ENCODE measurements around the gene DLST.

DLST gene

GRCh38 chr14:74951443-74952179, 69.9 kb downstream of the DLST start:
- FAIRE-seq (no peak), DNase-seq (ENCODE audit: insufficient read length, low spot score) (no peak)

DNA sequence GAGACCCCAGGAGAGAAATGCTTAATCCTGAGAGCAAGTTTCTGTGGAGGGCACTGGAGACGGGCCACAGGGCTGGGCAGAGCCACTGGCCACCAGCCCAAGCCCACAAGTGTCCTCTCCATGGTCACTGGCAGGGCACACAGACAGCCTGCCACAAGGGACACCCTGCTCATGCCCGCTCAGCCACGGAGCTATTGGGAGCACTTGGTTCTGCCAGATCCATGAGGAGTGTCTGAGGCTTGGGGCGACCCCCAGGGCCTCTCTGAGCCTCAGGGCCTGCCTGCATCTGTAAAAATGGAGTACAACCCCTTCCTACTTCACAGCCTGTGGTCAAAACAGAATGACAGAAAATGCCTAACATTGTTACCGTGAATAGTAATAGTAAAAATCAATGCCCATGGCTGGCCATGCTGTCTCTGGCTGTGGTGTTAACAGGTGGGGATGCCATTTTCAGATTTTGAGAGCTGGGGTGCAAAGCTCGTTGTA, 70.5 kb downstream of the DLST start:
- DNase-seq (ENCODE audit: insufficient read length, low spot score) (no peak), FAIRE-seq (no peak)

DNA sequence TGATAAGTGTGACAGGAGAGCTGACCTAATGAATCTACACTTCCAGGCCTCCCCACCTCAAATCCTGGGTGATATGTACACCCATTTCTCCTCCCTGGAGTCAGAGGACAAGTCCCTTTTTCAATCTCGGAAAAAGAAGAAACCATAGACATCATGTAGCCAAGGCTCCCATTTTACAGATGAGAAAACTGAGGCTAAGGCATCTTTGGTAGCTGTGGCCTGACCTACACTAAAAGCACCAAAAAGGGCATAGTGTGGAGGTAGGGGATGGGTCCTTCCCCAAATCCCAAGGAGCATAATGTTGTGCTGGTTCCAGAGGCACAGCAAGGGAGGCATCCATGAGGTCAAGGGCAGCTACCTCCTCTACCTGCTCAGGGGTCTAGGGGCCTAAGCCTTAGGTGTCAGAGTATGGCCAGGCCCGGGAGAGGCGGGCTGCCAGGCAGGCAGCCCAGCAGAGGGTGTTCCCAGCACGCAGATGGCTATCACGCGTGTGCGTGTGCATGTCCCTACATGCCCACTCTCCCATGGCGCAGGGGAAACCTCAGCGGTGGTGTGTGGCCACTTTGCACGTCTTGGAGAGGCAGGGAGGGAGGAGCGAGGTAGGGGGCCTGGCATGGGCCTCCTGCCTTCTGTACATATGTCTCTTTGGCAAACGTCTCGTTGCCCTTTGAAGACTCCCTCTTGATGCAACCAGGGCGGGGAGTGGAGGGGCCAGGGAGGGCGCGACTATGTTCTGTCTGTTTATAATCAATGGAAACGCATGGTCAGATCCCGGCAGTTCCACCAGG, 71.2 kb downstream of the DLST start:
- no peak for DNase-seq (ENCODE audit: insufficient read length, low spot score)
- no peak for FAIRE-seq
